Uterus (tissue), 4 donors: ENCODE data around the gene COMMD4. TPM values are rescaled to one million over a fixed set of nuclear protein-coding genes. Genes with fewer than 3 reads are reported as not detected.
"Not testable (repeated sequence)": the region's sequence is repeated elsewhere in the genome, so short reads cannot be mapped to it uniquely, and the experiment has no call there.

ENCODE experiments used
- DNase-seq, 2 donors: peaks; one replicate each; pipeline ENCODE4 v3.0.0-alpha.2; 2019 to 2020
- H3K27ac ChIP-seq, 2 donors: fragments of 200-600 bp; sonication (generic); 1 replicate in 1 of 2; 2 replicates in 1 of 2; pipeline ENCODE4 v1.5.1; 2016 to 2018
- H3K27me3 ChIP-seq, 2 donors: fragments of 200-600 bp; sonication (generic); one replicate each; pipeline ENCODE4 v1.5.1; 2018 to 2019; ENCODE audit warnings: control low read depth in 1 of 2
- H3K36me3 ChIP-seq, 2 donors: fragments of 200-600 bp; sonication (generic); one replicate each; pipeline ENCODE4 v1.5.1; 2019; ENCODE audit warnings: control low read depth in 1 of 2
- H3K4me1 ChIP-seq, 2 donors: fragments of 200-600 bp; sonication (generic); one replicate each; pipeline ENCODE4 v1.5.1; 2018 to 2019; ENCODE audit warnings: control low read depth in 1 of 2
- H3K4me3 ChIP-seq, 2 donors: fragments of 200-600 bp; sonication (generic); 1 replicate in 1 of 2; 2 replicates in 1 of 2; pipeline ENCODE4 v1.5.1; 2018 to 2019; ENCODE audit warnings: mild to moderate bottlenecking in 1 of 2
- H3K9me3 ChIP-seq, 2 donors: fragments of 200-600 bp; sonication (generic); one replicate each; pipeline ENCODE4 v1.5.1; 2019; ENCODE audit warnings: control low read depth in 1 of 2
- POLR2A ChIP-seq, 2 donors: fragments of 450-650 bp; IDR thresholded peaks; one replicate each; pipeline ENCODE4 v1.6.1; 2016; ENCODE audit warnings: antibody characterized with exemption in 2 of 2, mild to moderate bottlenecking in 1 of 2, moderate library complexity in 1 of 2
- intact Hi-C: fragments of 100-400 bp; cut with DNase I; formaldehyde crosslinking; loops from one replicate; pipeline ENCODE4 v1.15.1; 2023; ENCODE audit warnings: low total_unique reads
- total RNA-seq, 4 donors: library from RNA; depleted of rRNA in 3 of 4; stranded (reverse); fragments of >200 nt in 3 of 4; gene quantifications; one replicate each; pipeline versions ENCODE4 v1.1.0 to v1.2.4, GENCODE V29; 2014 to 2023
- TF ChIP-seq, protein P1 (sequence below), 4 experiments: fragments of 200-600 bp in 2 of 4; fragments of 450-650 bp in 2 of 4; sonication (generic) in 2 of 4; IDR thresholded peaks; one replicate each; pipeline ENCODE4 v1.5.1; 2016 to 2019; ENCODE audit warnings: antibody characterized with exemption in 4 of 4, mild to moderate bottlenecking in 2 of 4, moderate library complexity in 1 of 4
- donor health status: DM: yes; HTN: yes; CAD: no.

The COMMD4 gene
- total RNA-seq, 4 donors from 2014 or later = 29.9 to 53.0 (median 37.9) TPM

DNA sequence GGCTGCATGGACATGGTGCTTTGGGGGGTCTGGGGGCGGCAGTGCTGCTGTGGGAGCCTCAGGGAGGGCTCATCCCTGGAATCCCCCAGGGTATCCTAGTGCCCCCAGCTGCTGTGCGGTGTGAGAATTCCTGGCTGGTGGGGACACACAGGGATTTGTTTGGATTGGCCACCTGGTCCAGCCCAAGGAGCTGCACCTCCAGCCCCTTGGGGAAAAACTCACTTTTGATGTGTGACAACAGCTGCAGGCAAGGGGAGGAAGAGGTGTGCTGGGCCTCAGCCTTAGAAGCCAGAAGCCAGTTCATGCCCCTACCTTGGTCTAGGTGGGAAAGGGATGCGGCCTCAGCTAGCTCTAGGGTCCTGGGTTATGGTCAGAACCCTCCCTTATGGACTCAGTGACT lies 8.4 kb upstream of the COMMD4 start:
- H3K27me3 ChIP-seq = no peaks in the 10 kb centered on the region
- intact Hi-C loops = no loop called here
- no peaks in the 10 kb centered on the region for H3K36me3 ChIP-seq
- H3K4me1 ChIP-seq = no peaks in the 10 kb centered on the region
- no peak overlapping the region for H3K4me3 ChIP-seq
- no peak for TF ChIP-seq POLR2A (IDR thresholded peaks at IDR 0.05)
- TF ChIP-seq, protein P1, sequence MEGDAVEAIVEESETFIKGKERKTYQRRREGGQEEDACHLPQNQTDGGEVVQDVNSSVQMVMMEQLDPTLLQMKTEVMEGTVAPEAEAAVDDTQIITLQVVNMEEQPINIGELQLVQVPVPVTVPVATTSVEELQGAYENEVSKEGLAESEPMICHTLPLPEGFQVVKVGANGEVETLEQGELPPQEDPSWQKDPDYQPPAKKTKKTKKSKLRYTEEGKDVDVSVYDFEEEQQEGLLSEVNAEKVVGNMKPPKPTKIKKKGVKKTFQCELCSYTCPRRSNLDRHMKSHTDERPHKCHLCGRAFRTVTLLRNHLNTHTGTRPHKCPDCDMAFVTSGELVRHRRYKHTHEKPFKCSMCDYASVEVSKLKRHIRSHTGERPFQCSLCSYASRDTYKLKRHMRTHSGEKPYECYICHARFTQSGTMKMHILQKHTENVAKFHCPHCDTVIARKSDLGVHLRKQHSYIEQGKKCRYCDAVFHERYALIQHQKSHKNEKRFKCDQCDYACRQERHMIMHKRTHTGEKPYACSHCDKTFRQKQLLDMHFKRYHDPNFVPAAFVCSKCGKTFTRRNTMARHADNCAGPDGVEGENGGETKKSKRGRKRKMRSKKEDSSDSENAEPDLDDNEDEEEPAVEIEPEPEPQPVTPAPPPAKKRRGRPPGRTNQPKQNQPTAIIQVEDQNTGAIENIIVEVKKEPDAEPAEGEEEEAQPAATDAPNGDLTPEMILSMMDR (IDR thresholded peaks at IDR 0.05) = no peak
- H3K27ac ChIP-seq = no peak overlapping the region
- no peaks in the 10 kb centered on the region for H3K9me3 ChIP-seq
- no peak for DNase-seq

DNA sequence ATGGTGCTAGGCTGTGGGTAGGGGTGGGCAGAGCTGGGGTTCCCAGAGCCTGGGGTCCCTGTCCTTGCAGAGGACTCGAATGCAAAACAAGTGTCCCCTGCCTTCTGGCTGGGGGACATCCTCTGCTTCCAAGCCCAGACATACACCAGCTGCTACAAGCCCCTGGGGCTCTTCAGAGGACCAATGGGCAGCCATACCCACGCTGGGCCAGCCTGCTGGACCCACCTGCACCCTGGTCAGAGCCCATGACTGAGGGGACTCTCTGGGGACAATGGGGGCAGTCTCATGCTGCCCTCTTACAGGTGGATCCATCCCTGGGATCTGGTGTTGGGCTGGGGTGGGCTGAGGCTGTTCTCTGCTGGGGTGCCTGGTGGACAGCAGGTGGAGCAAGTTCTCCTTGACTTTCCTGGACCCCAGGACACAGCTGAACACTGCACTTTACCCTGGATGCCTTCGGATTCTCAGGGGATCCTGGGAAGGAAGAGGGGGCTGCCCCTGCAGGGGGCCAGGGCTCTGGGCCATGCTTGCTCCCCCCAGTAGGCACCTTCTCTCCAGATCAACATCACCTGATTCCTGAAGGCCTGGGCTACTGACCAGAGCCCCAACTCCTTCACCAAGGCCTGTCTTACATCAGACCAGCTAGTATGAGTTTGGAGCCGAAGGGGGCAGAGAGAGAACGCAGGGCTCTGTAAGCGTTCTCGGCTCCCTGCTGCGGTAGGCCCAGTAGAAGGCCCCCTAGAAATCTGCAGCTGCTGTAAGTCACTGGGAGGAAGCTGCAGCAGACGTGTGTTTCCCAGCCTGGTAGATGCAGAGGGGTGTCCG lies 7.2 kb upstream of the COMMD4 start:
- Histone ChIP-seq H3K4me3 (no peak overlapping the region), H3K36me3 (no peaks in the 10 kb centered on the region), H3K27me3 (no peaks in the 10 kb centered on the region), H3K27ac (no peak overlapping the region), H3K4me1 (no peaks in the 10 kb centered on the region), H3K9me3 (no peaks in the 10 kb centered on the region)
- no peak for DNase-seq
- no peak for TF ChIP-seq POLR2A (IDR thresholded peaks at IDR 0.05)
- intact Hi-C loops = no loop called here

DNA sequence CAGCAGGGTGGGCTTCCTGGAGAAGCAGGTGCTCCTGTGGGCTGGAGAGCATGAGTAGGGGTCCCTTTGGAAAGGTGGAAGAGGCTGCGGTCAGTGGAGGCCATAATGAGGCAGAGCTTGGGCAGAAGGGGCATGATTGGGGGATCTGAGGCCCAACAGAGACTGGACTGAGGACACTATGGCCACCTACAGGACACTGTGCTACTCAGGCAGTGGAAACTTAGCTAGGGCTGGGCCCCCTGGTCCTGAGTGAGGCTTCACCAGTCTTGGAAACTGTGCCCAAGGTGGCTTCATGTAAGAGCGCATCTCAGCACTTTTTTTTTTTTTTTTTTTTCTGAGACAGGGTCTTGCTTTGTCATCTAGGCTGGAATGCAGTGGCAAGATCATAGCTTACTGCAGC lies 6.3 kb upstream of the COMMD4 start:
- H3K4me1 ChIP-seq = no peaks in the 10 kb centered on the region
- intact Hi-C loops = no loop called here
- no peaks in the 10 kb centered on the region for H3K9me3 ChIP-seq
- H3K36me3 ChIP-seq = no peaks in the 10 kb centered on the region
- TF ChIP-seq, protein P1 (IDR thresholded peaks at IDR 0.05) = no peak
- TF ChIP-seq POLR2A (IDR thresholded peaks at IDR 0.05) = no peak
- H3K27ac ChIP-seq = no peak overlapping the region
- no peak overlapping the region for H3K4me3 ChIP-seq
- no peaks in the 10 kb centered on the region for H3K27me3 ChIP-seq
- no peak for DNase-seq

DNA sequence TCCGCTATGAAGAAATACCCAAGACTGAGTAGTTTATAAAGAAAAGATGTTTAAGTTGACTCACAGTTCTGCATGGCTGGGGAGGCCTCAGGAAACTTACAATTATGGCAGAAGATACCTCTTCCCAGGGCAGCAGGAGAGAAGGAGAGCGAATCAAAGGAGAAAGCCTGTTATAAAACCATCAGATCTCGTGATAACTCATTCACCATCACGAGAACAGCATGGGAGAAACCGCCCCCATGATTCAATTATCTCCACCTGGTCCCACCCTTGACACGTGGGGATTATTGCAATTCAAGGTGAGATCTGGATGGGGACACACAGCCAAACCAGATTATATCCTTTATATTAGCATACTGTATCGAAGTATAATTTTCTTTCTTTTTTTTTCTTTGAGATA lies 3.8 kb upstream of the COMMD4 start:
- H3K9me3 ChIP-seq, H3K27ac ChIP-seq, H3K36me3 ChIP-seq, H3K27me3 ChIP-seq, DNase-seq, H3K4me1 ChIP-seq, H3K4me3 ChIP-seq, intact Hi-C loops: not testable (repeated sequence)

DNA sequence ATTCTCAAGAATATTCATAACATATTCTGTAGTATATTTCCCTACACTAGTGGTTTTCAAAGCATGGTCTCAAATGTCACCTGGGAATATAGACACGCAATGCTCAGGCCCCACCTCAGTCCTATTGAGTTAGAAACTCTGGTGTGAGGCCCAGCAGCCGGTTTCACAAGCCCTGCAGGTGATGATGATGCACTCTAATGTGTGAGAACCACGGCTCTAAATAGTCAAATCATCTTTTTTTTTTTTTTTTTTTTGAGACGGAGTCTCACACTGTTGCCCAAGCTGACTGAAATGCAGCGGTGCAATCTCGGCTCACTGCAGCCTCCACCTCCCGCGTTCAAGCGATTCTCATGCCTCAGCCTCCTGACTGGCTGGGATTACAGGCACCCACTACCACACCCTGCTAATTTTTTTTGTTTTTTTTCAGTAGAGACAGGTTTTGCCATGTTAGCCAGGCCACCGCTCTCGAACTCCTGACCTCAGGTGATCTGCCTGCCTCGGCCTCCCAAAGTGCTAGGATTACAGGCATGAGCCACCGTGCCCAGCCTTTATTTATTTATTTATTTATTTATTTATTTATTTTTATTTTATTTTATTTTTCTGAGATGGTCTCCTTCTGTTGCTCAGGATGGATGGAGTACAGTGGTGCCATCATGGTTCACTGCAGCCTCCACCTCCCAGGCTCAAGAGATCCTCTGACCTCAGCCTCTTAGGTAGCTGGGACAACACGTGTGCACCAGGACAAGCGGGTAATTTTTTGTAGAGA lies 2.0 kb upstream of the COMMD4 start:
- intact Hi-C loops, H3K4me1 ChIP-seq, H3K9me3 ChIP-seq: not testable (repeated sequence)

DNA sequence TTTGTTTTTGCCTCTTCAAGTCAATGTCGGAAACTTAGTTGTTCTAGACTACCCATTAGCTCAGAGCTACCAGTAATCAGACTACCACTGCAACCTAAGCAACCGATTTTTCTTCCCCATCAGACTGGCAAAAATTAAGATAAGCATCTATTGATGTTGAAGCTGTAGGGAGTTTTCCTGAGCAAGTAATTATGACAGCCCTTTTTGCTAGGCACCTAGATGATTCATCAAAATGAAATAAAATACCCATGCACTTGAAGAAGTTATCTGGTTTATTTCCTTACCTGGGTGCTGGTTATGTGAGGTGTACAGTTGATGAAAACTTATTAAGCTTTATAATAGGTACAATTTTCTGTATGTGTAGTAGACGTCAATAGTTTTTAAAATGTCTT lies 554 bp upstream of the COMMD4 start:
- intact Hi-C loops = no loop called here
- TF ChIP-seq POLR2A (IDR thresholded peaks at IDR 0.05) = no peak
- TF ChIP-seq, protein P1 (IDR thresholded peaks at IDR 0.05) = no peak
- Histone ChIP-seq H3K27ac (peak overlapping the region; percentile 54 to 75), H3K27me3 (no peaks in the 10 kb centered on the region), H3K4me1 (no peaks in the 10 kb centered on the region), H3K9me3 (no peaks in the 10 kb centered on the region), H3K36me3 (no peaks in the 10 kb centered on the region), H3K4me3 (peak overlapping the region; percentile 56 to 60)
- no peak for DNase-seq

More for the DNA sequence above, 2.0 kb upstream of the COMMD4 start:
- not testable (repeated sequence) for H3K4me3 ChIP-seq, H3K27me3 ChIP-seq, H3K36me3 ChIP-seq, DNase-seq, H3K27ac ChIP-seq
